Endothelial cell of umbilical vein (primary cell): ENCODE data around the gene CLDN11. TPM values are rescaled to one million over a fixed set of nuclear protein-coding genes. Genes with fewer than 3 reads are reported as not detected.

ENCODE experiments used
- BruUV-seq: library from RNA; stranded (reverse); fragments of 400-500 nt; replicated peaks from 2 replicates; lab custom pipeline; 2021; lab: Mats Ljungman, UMichigan
- CTCF ChIA-PET: fragments of 300-600, 350-600 bp; sonication (Branson Sonifier 250); formaldehyde crosslinking; loops from one replicate; lab custom pipeline; 2021; ENCODE audit warnings: antibody characterized with exemption, inconsistent platforms; lab: Charles Lee
- POLR2A ChIA-PET: fragments of 300-600, 350-600 bp; sonication (Branson Sonifier 250); formaldehyde crosslinking; loops from one replicate; lab custom pipeline; 2021; ENCODE audit warnings: antibody characterized with exemption, inconsistent platforms; lab: Charles Lee
- DNase-seq: peaks from one replicate; pipeline ENCODE4 v3.0.0-alpha.2; 2011; ENCODE audit warnings: low read depth, low spot score
- FAIRE-seq: peaks from 2 replicates; lab custom pipeline; 2011; peaks lifted over from hg19 to GRCh38; lab: Jason Lieb, UNC
- H2AFZ ChIP-seq: 2 replicates; pipeline ENCODE4 v1.6.0; 2012; ENCODE audit warnings: low read depth, low read length, control low read depth, inconsistent platforms
- H3K27ac ChIP-seq: 2 replicates; pipeline ENCODE4 v1.5.1; 2011; ENCODE audit warnings: low read depth, mild to moderate bottlenecking, control low read depth, low read length, moderate library complexity; ENCODE audit not compliant: insufficient read depth
- H3K27me3 ChIP-seq, 2 experiments: 2 replicates each; pipeline versions ENCODE4 v1.6.0 to v1.6.1; 2011; ENCODE audit warnings: low read length in 2 of 2, mixed read lengths in 1 of 2; ENCODE audit not compliant: control insufficient read depth in 2 of 2, insufficient read depth in 2 of 2
- H3K36me3 ChIP-seq, 2 experiments: 2 replicates in 1 of 2; 3 replicates in 1 of 2; pipeline ENCODE4 v1.5.1; 2011; ENCODE audit warnings: low read length in 2 of 2, mild to moderate bottlenecking in 1 of 2, moderate library complexity in 1 of 2; ENCODE audit not compliant: control insufficient read depth in 2 of 2, insufficient read depth in 2 of 2; ENCODE audit errors: extremely low read depth in 1 of 2
- H3K4me1 ChIP-seq: 3 replicates; pipeline ENCODE4 v1.5.1; 2011; ENCODE audit warnings: mild to moderate bottlenecking, low read length; ENCODE audit not compliant: control insufficient read depth, insufficient read depth; ENCODE audit errors: extremely low read depth
- H3K4me2 ChIP-seq: 2 replicates; pipeline ENCODE4 v1.6.1; 2011; ENCODE audit warnings: low read length, control low read depth, mixed read lengths; ENCODE audit not compliant: insufficient read depth
- H3K4me3 ChIP-seq, 3 experiments: fragments of 200-600 bp in 1 of 3; sonication (generic), shearing (Covaris generic) in 1 of 3; replicated peaks in 1 of 3; 2 replicates each; pipeline ENCODE4 v1.5.1; 2011 to 2016; ENCODE audit warnings: control low read depth in 3 of 3, low read length in 3 of 3, mild to moderate bottlenecking in 2 of 3, inconsistent platforms in 1 of 3, low read depth in 1 of 3, moderate library complexity in 1 of 3; ENCODE audit not compliant: insufficient read depth in 1 of 3
- H3K79me2 ChIP-seq: 2 replicates; pipeline ENCODE4 v1.6.0; 2012; ENCODE audit warnings: low read length, inconsistent platforms; ENCODE audit not compliant: control insufficient read depth, insufficient read depth
- H3K9ac ChIP-seq: replicated peaks from 2 replicates; pipeline ENCODE3; 2011; ENCODE audit warnings: low read length, control low read depth; ENCODE audit not compliant: insufficient read depth; ENCODE audit errors: extremely low read depth
- H3K9me1 ChIP-seq: replicated peaks from 3 replicates; pipeline ENCODE4 v1.6.0; 2011; ENCODE audit warnings: mild to moderate bottlenecking, low read length; ENCODE audit not compliant: control insufficient read depth, insufficient read depth; ENCODE audit errors: extremely low read depth
- H3K9me3 ChIP-seq: replicated peaks from 2 replicates; pipeline ENCODE4 v1.5.1; 2012; ENCODE audit warnings: low read length, inconsistent platforms; ENCODE audit not compliant: control insufficient read depth, insufficient read depth
- H4K20me1 ChIP-seq: replicated peaks from 2 replicates; pipeline ENCODE3; 2011; ENCODE audit warnings: mild to moderate bottlenecking, low read length; ENCODE audit not compliant: control insufficient read depth, insufficient read depth; ENCODE audit errors: extremely low read depth
- CTCF ChIP-seq, 2 donors: IDR thresholded peaks; 1 replicate in 1 of 2; 2 replicates in 1 of 2; pipeline ENCODE4 v1.5.1; 2011; ENCODE audit warnings: low read length in 2 of 2, mild to moderate bottlenecking in 2 of 2, moderate library complexity in 2 of 2, control low read depth in 1 of 2, inconsistent platforms in 1 of 2, low read depth in 1 of 2; ENCODE audit not compliant: insufficient read depth in 1 of 2; ENCODE audit errors: extremely low read depth in 1 of 2
- EZH2 ChIP-seq: IDR thresholded peaks from 2 replicates; pipeline ENCODE4 v1.6.1; 2012; ENCODE audit warnings: borderline replicate concordance, low read depth, mild to moderate bottlenecking, moderate library complexity, low read length, inconsistent platforms; ENCODE audit not compliant: severe bottlenecking
- FOS ChIP-seq: IDR thresholded peaks from 2 replicates; pipeline ENCODE4 v1.6.1; 2011; ENCODE audit warnings: mild to moderate bottlenecking, low read length, moderate library complexity, borderline replicate concordance; ENCODE audit not compliant: insufficient read depth
- GATA2 ChIP-seq: IDR thresholded peaks from 2 replicates; pipeline ENCODE4 v1.7.0; 2011; ENCODE audit warnings: low read depth, mild to moderate bottlenecking, moderate library complexity, mixed read lengths, low read length; ENCODE audit not compliant: insufficient read length, insufficient read depth
- JUN ChIP-seq: IDR thresholded peaks from 2 replicates; pipeline ENCODE4 v1.6.1; 2011; ENCODE audit warnings: borderline replicate concordance, low read depth; ENCODE audit not compliant: insufficient read length, insufficient read depth
- MAX ChIP-seq: IDR thresholded peaks from 2 replicates; pipeline ENCODE4 v1.6.1; 2011; ENCODE audit not compliant: insufficient read depth, insufficient read length
- MYC ChIP-seq: IDR thresholded peaks from one replicate; pipeline ENCODE4 v1.6.1; 2011; ENCODE audit warnings: mild to moderate bottlenecking, low read depth, low read length
- POLR2A ChIP-seq: IDR thresholded peaks from 2 replicates; pipeline ENCODE4 v1.6.1; 2012; ENCODE audit warnings: low read depth, mild to moderate bottlenecking, control low read depth, low read length
- POLR2AphosphoS5 ChIP-seq: IDR thresholded peaks from 2 replicates; pipeline ENCODE4 v1.6.1; 2012; ENCODE audit warnings: low read depth, mild to moderate bottlenecking, control low read depth, low read length, moderate library complexity; ENCODE audit not compliant: insufficient read depth
- dilution Hi-C: fragments of 300-500 bp; cut with MboI; formaldehyde crosslinking; loops from one replicate; pipeline ENCODE4 v1.15.0; 2019; ENCODE audit warnings: low sequenced_read_pairs; ENCODE audit not compliant: extremely low pct_ligation_motif_present
- intact Hi-C: fragments of 100-400 bp; cut with micrococcal nuclease; formaldehyde crosslinking; loops from one replicate; pipeline ENCODE4 v1.10.0; 2022
- polyA plus RNA-seq, 4 experiments: library from polyadenylated mRNA; depleted of rRNA in 3 of 4; stranded (reverse) in 3 of 4; unstranded in 1 of 4; fragments of >200 nt; gene quantifications; 2 replicates each; pipeline versions ENCODE4 v1.2.1 to v1.2.3, GENCODE V29; 2011 to 2012; ENCODE audit warnings: missing spikeins in 1 of 4
- total RNA-seq: library from RNA; stranded (reverse); gene quantifications from 2 replicates; pipeline ENCODE4 v1.2.3, GENCODE V29; 2021

CLDN11 gene
- total and polyA plus RNA-seq, 2 donors (not counting 3 experiments of a cell fraction or from before 2014, with no cell fraction given): 147 to 395 TPM

GRCh38 chr3:170432416-170432815 is 13.7 kb downstream of the CLDN11 start:
- intact Hi-C loops (no loop called here), dilution Hi-C loops (no loop called here)
- BruUV-seq: no TSS peak
- Histone ChIP-seq H3K9me1 (no peaks in the 10 kb centered on the region), H4K20me1 (no peaks in the 10 kb centered on the region), H3K36me3 (peaks cover 6 to 20% of the 10 kb centered on the region in 2 experiments), H3K4me2 (no peak overlapping the region), H3K27me3 (no peaks in the 10 kb centered on the region), H3K9me3 (no peaks in the 10 kb centered on the region), H2AFZ (no peak overlapping the region), H3K4me1 (peaks cover 7% of the 10 kb centered on the region), H3K79me2 (peaks cover 55% of the 10 kb centered on the region), H3K4me3 (no peak overlapping the region), H3K9ac (no peak overlapping the region), H3K27ac (no peak overlapping the region)
- no peak for DNase-seq
- TF ChIP-seq GATA2 (no peak), MAX (no peak), CTCF (IDR thresholded peaks at IDR 0.05; ENCODE audit: extremely low read depth in 1 of 2, insufficient read depth in 1 of 2, low read depth in 1 of 2, low read length in 2 of 2) (no peak), MYC (no peak), EZH2 (no peak), POLR2AphosphoS5 (no peak), JUN (no peak), POLR2A (no peak), FOS (no peak)
- CTCF ChIA-PET: interaction anchor here (1.0 to 5.8 kb wide), 4 partner anchors 11 to 379 kb away, joined by 3 to 25 read pairs (median 12); no protein-coding TSS in a partner anchor
- FAIRE-seq: no peak
- POLR2A ChIA-PET: interaction anchor here (0.7 kb wide), 2 partner anchors 15 to 321 kb away, joined by 8 to 10 read pairs; no protein-coding TSS in a partner anchor
